T-helper 2 cell treated with Interferon-gamma antibody and Interleukin-4, amounts not matched to agents 5 μg/mL and 100 μg/mL, for 36 hours (primary cell): ENCODE measurements around the gene PCED1B.
"Not testable (repeated sequence)": the region's sequence is repeated elsewhere in the genome, so short reads cannot be mapped to it uniquely, and the experiment has no call there.

Experiments
- DNase-seq: peaks from one replicate; pipeline ENCODE4 v3.0.0; 2021; ENCODE audit warnings: low spot score
- H3K27ac Mint-ChIP-seq: one replicate; pipeline ENCODE4 v1.8.0; 2021; ENCODE audit warnings: mild to moderate bottlenecking, mixed read lengths
- H3K27me3 Mint-ChIP-seq: one replicate; pipeline ENCODE4 v1.8.0; 2021; ENCODE audit warnings: low read depth, mixed read lengths
- H3K36me3 Mint-ChIP-seq: one replicate; pipeline ENCODE4 v1.8.0; 2021; ENCODE audit warnings: low read depth, mixed read lengths
- H3K4me1 Mint-ChIP-seq: one replicate; pipeline ENCODE4 v1.8.0; 2021; ENCODE audit warnings: low read depth, mixed read lengths
- H3K4me3 Mint-ChIP-seq: one replicate; pipeline ENCODE4 v1.8.0; 2022; ENCODE audit warnings: mild to moderate bottlenecking, moderate library complexity, mixed read lengths
- H3K9me3 Mint-ChIP-seq: one replicate; pipeline ENCODE4 v1.8.0; 2021; ENCODE audit warnings: mixed read lengths

Gene PCED1B

GRCh38 chr12:47079468-47079980, at the start of gene PCED1B, which contains the start of gene AMIGO2:
PCED1B (plus strand) TSS chr12:47079621; CDS start chr12:47235064, 155,443 bp downstream.
AMIGO2 (minus strand) TSS chr12:47079959; CDS start chr12:47079002, 957 bp downstream.
- Mint-ChIP-seq H3K4me1 (peaks cover 55% of the 10 kb centered on the region), H3K4me3 (peak within 1 kb of the TSS; percentile 90), H3K27ac (peak within 1 kb of the TSS; percentile 89), H3K9me3 (no peaks in the 10 kb centered on the region), H3K36me3 (no peaks in the 10 kb centered on the region), H3K27me3 (no peaks in the 10 kb centered on the region)
- peak; percentile 63 for DNase-seq

GRCh38 chr12:47029903-47030302, 49.5 kb upstream of the PCED1B start:
- no peak overlapping the region for H3K4me3 Mint-ChIP-seq
- no peak overlapping the region for H3K27ac Mint-ChIP-seq
- no peaks in the 10 kb centered on the region for H3K9me3 Mint-ChIP-seq
- H3K27me3 Mint-ChIP-seq = peaks cover 7% of the 10 kb centered on the region
- no peaks in the 10 kb centered on the region for H3K36me3 Mint-ChIP-seq
- no peak for DNase-seq
- peaks cover 4% of the 10 kb centered on the region for H3K4me1 Mint-ChIP-seq

- no peak for DNase-seq
- no peak overlapping the region for H3K4me3 Mint-ChIP-seq
- no peak overlapping the region for H3K27ac Mint-ChIP-seq
Observed at GRCh38 chr12:47032644-47033043, 46.8 kb upstream of the PCED1B start.

GRCh38 chr12:47033081-47033480, 46.3 kb upstream of the PCED1B start:
- no peak overlapping the region for H3K4me3 Mint-ChIP-seq
- H3K27me3 Mint-ChIP-seq = peaks cover 2% of the 10 kb centered on the region
- H3K36me3 Mint-ChIP-seq = no peaks in the 10 kb centered on the region
- DNase-seq = no peak
- peaks cover 4% of the 10 kb centered on the region for H3K4me1 Mint-ChIP-seq
- H3K9me3 Mint-ChIP-seq = no peaks in the 10 kb centered on the region
- H3K27ac Mint-ChIP-seq = no peak overlapping the region

More at GRCh38 chr12:47032644-47033043, 46.8 kb upstream of the PCED1B start:
- no peaks in the 10 kb centered on the region for H3K9me3 Mint-ChIP-seq
- H3K4me1 Mint-ChIP-seq = peaks cover 4% of the 10 kb centered on the region
- peaks cover 2% of the 10 kb centered on the region for H3K27me3 Mint-ChIP-seq
- no peaks in the 10 kb centered on the region for H3K36me3 Mint-ChIP-seq

- DNase-seq = no peak
- no peak overlapping the region for H3K4me3 Mint-ChIP-seq
- H3K27ac Mint-ChIP-seq = no peak overlapping the region
- H3K9me3 Mint-ChIP-seq = no peaks in the 10 kb centered on the region
- H3K4me1 Mint-ChIP-seq = peaks cover 4% of the 10 kb centered on the region
- no peaks in the 10 kb centered on the region for H3K36me3 Mint-ChIP-seq
- peaks cover 2% of the 10 kb centered on the region for H3K27me3 Mint-ChIP-seq
Observed at GRCh38 chr12:47033789-47034555, 45.4 kb upstream of the PCED1B start.

GRCh38 chr12:47034661-47035060, 44.8 kb upstream of the PCED1B start:
- DNase-seq = no peak
- H3K4me1 Mint-ChIP-seq = peaks cover 4% of the 10 kb centered on the region
- H3K4me3 Mint-ChIP-seq = no peak overlapping the region
- peaks cover 2% of the 10 kb centered on the region for H3K27me3 Mint-ChIP-seq
- H3K27ac Mint-ChIP-seq = no peak overlapping the region
- no peaks in the 10 kb centered on the region for H3K9me3 Mint-ChIP-seq
- no peaks in the 10 kb centered on the region for H3K36me3 Mint-ChIP-seq

GRCh38 chr12:47035484-47035883, 43.9 kb upstream of the PCED1B start:
- H3K9me3 Mint-ChIP-seq = no peaks in the 10 kb centered on the region
- no peak overlapping the region for H3K27ac Mint-ChIP-seq
- no peak overlapping the region for H3K4me3 Mint-ChIP-seq
- peaks cover 4% of the 10 kb centered on the region for H3K4me1 Mint-ChIP-seq
- DNase-seq = no peak
- H3K27me3 Mint-ChIP-seq = peaks cover under 1% of the 10 kb centered on the region
- no peaks in the 10 kb centered on the region for H3K36me3 Mint-ChIP-seq

- Mint-ChIP-seq H3K4me3 (no peak overlapping the region), H3K27ac (no peak overlapping the region), H3K9me3 (no peaks in the 10 kb centered on the region), H3K36me3 (no peaks in the 10 kb centered on the region), H3K27me3 (no peaks in the 10 kb centered on the region), H3K4me1 (peaks cover 2% of the 10 kb centered on the region)
- DNase-seq = no peak
Observed at GRCh38 chr12:47038270-47038748, 41.1 kb upstream of the PCED1B start.

GRCh38 chr12:47039079-47039478, 40.3 kb upstream of the PCED1B start:
- Mint-ChIP-seq H3K4me1 (no peaks in the 10 kb centered on the region), H3K27me3 (no peaks in the 10 kb centered on the region), H3K36me3 (no peaks in the 10 kb centered on the region), H3K4me3 (no peak overlapping the region), H3K27ac (no peak overlapping the region), H3K9me3 (no peaks in the 10 kb centered on the region)
- no peak for DNase-seq

GRCh38 chr12:47039756-47040155, 39.7 kb upstream of the PCED1B start:
- DNase-seq = no peak
- Mint-ChIP-seq H3K4me3 (no peak overlapping the region), H3K4me1 (no peaks in the 10 kb centered on the region), H3K27me3 (no peaks in the 10 kb centered on the region), H3K36me3 (no peaks in the 10 kb centered on the region), H3K9me3 (no peaks in the 10 kb centered on the region), H3K27ac (no peak overlapping the region)

- Mint-ChIP-seq H3K27me3 (peaks cover 8% of the 10 kb centered on the region), H3K4me1 (no peaks in the 10 kb centered on the region), H3K27ac (no peak overlapping the region), H3K36me3 (no peaks in the 10 kb centered on the region), H3K4me3 (no peak overlapping the region), H3K9me3 (no peaks in the 10 kb centered on the region)
- no peak for DNase-seq
Observed at GRCh38 chr12:47041327-47041726, 38.1 kb upstream of the PCED1B start.

- no peak overlapping the region for H3K4me3 Mint-ChIP-seq
- H3K27me3 Mint-ChIP-seq = peaks cover 8% of the 10 kb centered on the region
- H3K36me3 Mint-ChIP-seq = no peaks in the 10 kb centered on the region
- no peak overlapping the region for H3K27ac Mint-ChIP-seq
- no peak for DNase-seq
- peaks cover 12% of the 10 kb centered on the region for H3K9me3 Mint-ChIP-seq
- no peaks in the 10 kb centered on the region for H3K4me1 Mint-ChIP-seq
Observed at GRCh38 chr12:47048541-47048940, 30.9 kb upstream of the PCED1B start.

- not testable (repeated sequence) for H3K27me3 Mint-ChIP-seq, H3K36me3 Mint-ChIP-seq, H3K4me3 Mint-ChIP-seq, DNase-seq, H3K27ac Mint-ChIP-seq, H3K4me1 Mint-ChIP-seq
- peaks cover 14% of the 10 kb centered on the region for H3K9me3 Mint-ChIP-seq
Observed at GRCh38 chr12:47051291-47051690, 28.1 kb upstream of the PCED1B start.

GRCh38 chr12:47052274-47052673, 27.1 kb upstream of the PCED1B start:
- peaks cover 16% of the 10 kb centered on the region for H3K9me3 Mint-ChIP-seq
- no peak overlapping the region for H3K4me3 Mint-ChIP-seq
- H3K4me1 Mint-ChIP-seq = no peaks in the 10 kb centered on the region
- no peaks in the 10 kb centered on the region for H3K36me3 Mint-ChIP-seq
- H3K27me3 Mint-ChIP-seq = no peaks in the 10 kb centered on the region
- no peak overlapping the region for H3K27ac Mint-ChIP-seq
- no peak for DNase-seq
